ENCODE measurements around the gene CTPS1.

CTPS1 gene

GRCh38 chr1:40987439-40988276, 8.2 kb downstream of the CTPS1 start:
- Histone ChIP-seq H3K79me2 (ENCODE audit: insufficient read depth, low read length) (peaks cover 82% of the 10 kb centered on the region), H3K9me3 (ENCODE audit: insufficient read depth, low read length, severe bottlenecking) (no peaks in the 10 kb centered on the region), H3K36me3 (ENCODE audit: insufficient read depth, low read length) (peaks cover 98% of the 10 kb centered on the region), H2AFZ (ENCODE audit: low read depth, low read length) (no peak overlapping the region), H3K4me1 (ENCODE audit: insufficient read depth, low read length) (peaks cover 5% of the 10 kb centered on the region; the same call in 1 of the 2 replicates), H3K27me3 (ENCODE audit: insufficient read depth, low read length, poor library complexity) (no peaks in the 10 kb centered on the region), H3K9ac (ENCODE audit: low read depth, low read length) (no peak overlapping the region), H3K27ac (ENCODE audit: low read length) (no peak overlapping the region), H4K20me1 (ENCODE audit: insufficient read depth, low read length) (peaks cover 56% of the 10 kb centered on the region; the same call in 1 of the 2 replicates), H3K4me2 (ENCODE audit: insufficient read depth, low read length) (no peak overlapping the region), H3K4me3 (ENCODE audit: low read depth in 1 of 2, low read length in 2 of 2) (no peak overlapping the region)
- DNase-seq, result no peak
- no peak for ATAC-seq (ENCODE audit: insufficient read depth, low read depth)
- TF ChIP-seq EZH2 (IDR thresholded peaks at IDR 0.05; ENCODE audit: borderline replicate concordance, low read depth, low read length, severe bottlenecking) (no peak), CTCF (IDR thresholded peaks at IDR 0.05; ENCODE audit: borderline replicate concordance, extremely low read depth, low read length, poor library complexity, severe bottlenecking) (no peak)

- no peaks in the 10 kb centered on the region for H3K4me1 ChIP-seq (ENCODE audit: insufficient read depth, low read length)
- DNase-seq (no peak), ATAC-seq (ENCODE audit: insufficient read depth, low read depth) (no peak)
- no peak for TF ChIP-seq CTCF (IDR thresholded peaks at IDR 0.05; ENCODE audit: borderline replicate concordance, extremely low read depth, low read length, poor library complexity, severe bottlenecking)
- no peak for TF ChIP-seq EZH2 (IDR thresholded peaks at IDR 0.05; ENCODE audit: borderline replicate concordance, low read depth, low read length, severe bottlenecking)
- H4K20me1 ChIP-seq (ENCODE audit: insufficient read depth, low read length), result peaks cover 51% of the 10 kb centered on the region; the same call in 1 of the 2 replicates
- no peak overlapping the region for H2AFZ ChIP-seq (ENCODE audit: low read depth, low read length)
- peaks cover 81% of the 10 kb centered on the region for H3K79me2 ChIP-seq (ENCODE audit: insufficient read depth, low read length)
- H3K9me3 ChIP-seq (ENCODE audit: insufficient read depth, low read length, severe bottlenecking), result no peaks in the 10 kb centered on the region
- H3K9ac ChIP-seq (ENCODE audit: low read depth, low read length), result no peak overlapping the region
- peaks cover 96% of the 10 kb centered on the region for H3K36me3 ChIP-seq (ENCODE audit: insufficient read depth, low read length)
- H3K4me2 ChIP-seq (ENCODE audit: insufficient read depth, low read length), result no peak overlapping the region
- no peak overlapping the region for H3K27ac ChIP-seq (ENCODE audit: low read length)
- no peaks in the 10 kb centered on the region for H3K27me3 ChIP-seq (ENCODE audit: insufficient read depth, low read length, poor library complexity)
- H3K4me3 ChIP-seq (ENCODE audit: low read depth in 1 of 2, low read length in 2 of 2), result no peak overlapping the region
Observed at GRCh38 chr1:40988280-40988679, 8.8 kb downstream of the CTPS1 start.

- Histone ChIP-seq H3K4me3 (ENCODE audit: low read depth in 1 of 2, low read length in 2 of 2) (no peak overlapping the region), H2AFZ (ENCODE audit: low read depth, low read length) (no peak overlapping the region), H3K9ac (ENCODE audit: low read depth, low read length) (no peak overlapping the region), H3K9me3 (ENCODE audit: insufficient read depth, low read length, severe bottlenecking) (no peaks in the 10 kb centered on the region), H3K4me1 (ENCODE audit: insufficient read depth, low read length) (no peaks in the 10 kb centered on the region), H3K27me3 (ENCODE audit: insufficient read depth, low read length, poor library complexity) (no peaks in the 10 kb centered on the region), H3K27ac (ENCODE audit: low read length) (no peak overlapping the region), H4K20me1 (ENCODE audit: insufficient read depth, low read length) (peaks cover 46% of the 10 kb centered on the region; the same call in 1 of the 2 replicates), H3K4me2 (ENCODE audit: insufficient read depth, low read length) (no peak overlapping the region), H3K36me3 (ENCODE audit: insufficient read depth, low read length) (peaks cover 96% of the 10 kb centered on the region), H3K79me2 (ENCODE audit: insufficient read depth, low read length) (peaks cover 79% of the 10 kb centered on the region)
- DNase-seq (no peak), ATAC-seq (ENCODE audit: insufficient read depth, low read depth) (no peak)
- TF ChIP-seq CTCF (IDR thresholded peaks at IDR 0.05; ENCODE audit: borderline replicate concordance, extremely low read depth, low read length, poor library complexity, severe bottlenecking) (no peak), EZH2 (IDR thresholded peaks at IDR 0.05; ENCODE audit: borderline replicate concordance, low read depth, low read length, severe bottlenecking) (no peak)
Observed at GRCh38 chr1:40989066-40989465, 9.6 kb downstream of the CTPS1 start.
